GM19351 (cell line): ENCODE results near the gene KCTD19.

Source experiments
- ATAC-seq: cut with Tn5 transposase; IDR thresholded peaks from one replicate; pipeline ENCODE4 v1.9.1; 2021; ENCODE audit warnings: mild to moderate bottlenecking, moderate library complexity; ENCODE audit not compliant: unreplicated experiment

KCTD19 gene

GRCh38 chr16:67327743-67328142 is 1.2 kb upstream of the KCTD19 start:
- no peak for ATAC-seq

- no peak for ATAC-seq
Measured at GRCh38 chr16:67326115-67326471, 448 bp downstream of the KCTD19 start.

GRCh38 chr16:67317853-67318252 is 8.7 kb downstream of the KCTD19 start:
- no peak for ATAC-seq

- no peak for ATAC-seq
Measured at GRCh38 chr16:67312719-67313118, 13.8 kb downstream of the KCTD19 start.

GRCh38 chr16:67311607-67312488 is 14.7 kb downstream of the KCTD19 start:
- ATAC-seq: peak; percentile 81

GRCh38 chr16:67310561-67310960 is 16.0 kb downstream of the KCTD19 start:
- ATAC-seq: no peak

GRCh38 chr16:67305216-67306071 is 21.1 kb downstream of the KCTD19 start:
- ATAC-seq: no peak

GRCh38 chr16:67304020-67304419 is 22.5 kb downstream of the KCTD19 start:
- ATAC-seq: no peak

GRCh38 chr16:67302970-67303369 is 23.6 kb downstream of the KCTD19 start:
- no peak for ATAC-seq

GRCh38 chr16:67302076-67302475 is 24.5 kb downstream of the KCTD19 start:
- no peak for ATAC-seq

GRCh38 chr16:67301080-67301782 is 25.3 kb downstream of the KCTD19 start:
- no peak for ATAC-seq

GRCh38 chr16:67299269-67299668 is 27.3 kb downstream of the KCTD19 start:
- ATAC-seq: no peak

- no peak for ATAC-seq
Measured at GRCh38 chr16:67298277-67298676, 28.3 kb downstream of the KCTD19 start.

- no peak for ATAC-seq
Measured at GRCh38 chr16:67296420-67296819, 30.1 kb downstream of the KCTD19 start.

- ATAC-seq: no peak
Measured at GRCh38 chr16:67294938-67295361, 31.6 kb downstream of the KCTD19 start.

GRCh38 chr16:67294171-67294757 is 32.3 kb downstream of the KCTD19 start:
- no peak for ATAC-seq

GRCh38 chr16:67291461-67291860 is 35.1 kb downstream of the KCTD19 start:
- no peak for ATAC-seq

- no peak for ATAC-seq
Measured at GRCh38 chr16:67287960-67288359, 38.6 kb downstream of the KCTD19 start.

- no peak for ATAC-seq
Measured at GRCh38 chr16:67286441-67287235, 39.9 kb downstream of the KCTD19 start.
